GM19328 (cell line): ENCODE measurements around the gene ELL2.
"Not testable (repeated sequence)": the region's sequence is repeated elsewhere in the genome, so short reads cannot be mapped to it uniquely, and the experiment has no call there.

Source experiments
- ATAC-seq: cut with Tn5 transposase; IDR thresholded peaks from one replicate; pipeline ENCODE4 v1.9.1; 2021; ENCODE audit warnings: mild to moderate bottlenecking, moderate library complexity; ENCODE audit not compliant: unreplicated experiment

Gene ELL2

DNA sequence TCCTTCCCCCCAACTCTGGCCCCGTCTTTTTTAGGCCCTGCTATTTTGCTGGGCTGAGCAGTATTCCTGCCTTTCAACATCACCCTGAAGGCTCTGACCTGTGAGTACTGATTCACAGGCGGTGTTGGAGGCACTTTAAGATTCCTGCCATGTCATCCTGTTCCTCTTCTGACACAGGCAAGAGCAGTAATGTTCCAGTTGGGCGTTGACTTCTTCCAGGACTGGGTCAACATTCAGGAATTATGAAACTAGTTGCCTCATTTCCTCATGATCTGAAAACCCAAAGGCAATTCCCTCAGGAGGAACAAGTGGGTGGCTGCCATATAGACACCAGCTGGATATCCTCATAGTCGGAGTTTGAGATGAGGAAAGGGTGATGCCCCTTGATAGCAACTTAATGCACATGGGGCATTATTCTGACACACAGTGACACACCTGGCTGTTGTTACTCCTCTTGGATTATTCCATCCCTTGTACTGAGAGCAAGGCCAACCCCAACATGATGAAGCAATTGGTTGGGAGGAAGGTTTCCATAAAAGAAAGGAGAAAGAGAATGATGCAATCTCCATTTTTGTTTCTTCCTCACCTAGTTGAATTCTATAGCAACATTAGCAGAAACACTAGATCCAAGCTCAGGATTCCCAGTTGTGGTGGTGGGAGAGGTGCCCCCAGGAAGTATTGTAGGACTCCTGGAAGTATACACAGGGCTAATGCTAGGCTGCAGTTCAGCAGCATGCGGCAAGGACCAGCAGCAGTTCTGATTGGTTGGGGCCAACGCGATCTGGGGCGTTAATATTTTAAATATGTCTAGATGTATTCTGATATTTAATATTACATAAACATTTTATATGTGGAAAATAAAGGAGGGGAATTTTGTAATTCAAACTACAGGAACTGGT lies 119.5 kb downstream of the ELL2 start:
- no peak for ATAC-seq

- no peak for ATAC-seq
Observed at GRCh38 chr5:95840956-95841705, 120.5 kb downstream of the ELL2 start.

- no peak for ATAC-seq
Observed at GRCh38 chr5:95839658-95840057, 122.0 kb downstream of the ELL2 start.

DNA sequence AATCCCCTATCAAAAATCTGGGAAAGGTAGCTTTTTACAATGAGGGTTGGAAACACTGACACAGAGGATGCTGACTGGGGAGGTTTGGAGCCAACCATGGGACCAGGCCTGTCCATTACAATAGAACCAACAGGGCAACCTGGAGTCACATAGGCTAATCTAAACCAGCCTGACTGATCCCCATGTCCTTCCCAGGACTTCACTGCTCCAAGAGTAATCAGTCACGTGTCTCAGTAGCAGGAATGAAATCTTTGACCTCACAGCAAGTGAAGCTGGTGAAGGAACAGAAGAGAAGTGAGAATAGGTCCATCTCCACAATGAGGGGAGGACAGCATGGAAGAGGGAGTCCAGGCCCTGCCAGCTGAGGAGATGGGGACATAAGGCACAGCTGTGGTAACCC lies 123.1 kb downstream of the ELL2 start:
- no peak for ATAC-seq

DNA sequence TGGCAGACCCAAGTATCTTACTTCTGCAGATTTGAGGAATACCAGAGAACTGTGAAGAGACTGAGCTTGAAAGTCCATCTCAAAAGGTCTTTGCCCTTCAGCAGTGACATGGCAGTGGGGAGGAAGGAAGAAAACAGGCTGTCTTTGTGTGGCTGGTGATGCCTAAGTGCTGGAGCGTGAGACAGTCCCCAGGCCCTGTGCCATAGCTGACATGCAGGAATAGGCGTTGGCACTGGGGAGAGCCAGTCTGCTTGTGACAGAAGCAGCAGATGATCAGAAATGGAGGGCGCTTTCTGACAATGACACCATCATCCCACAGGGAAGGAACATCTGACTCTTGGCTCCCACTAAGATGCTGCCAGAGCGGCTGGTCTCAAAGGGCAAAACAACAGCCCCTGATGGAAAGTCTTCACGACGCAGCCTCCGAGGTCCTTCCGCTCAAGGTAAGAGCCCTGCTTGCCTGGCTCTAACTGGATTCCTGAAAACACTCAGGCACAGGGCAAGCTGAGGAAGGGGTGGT lies 123.6 kb downstream of the ELL2 start:
- ATAC-seq: no peak

DNA sequence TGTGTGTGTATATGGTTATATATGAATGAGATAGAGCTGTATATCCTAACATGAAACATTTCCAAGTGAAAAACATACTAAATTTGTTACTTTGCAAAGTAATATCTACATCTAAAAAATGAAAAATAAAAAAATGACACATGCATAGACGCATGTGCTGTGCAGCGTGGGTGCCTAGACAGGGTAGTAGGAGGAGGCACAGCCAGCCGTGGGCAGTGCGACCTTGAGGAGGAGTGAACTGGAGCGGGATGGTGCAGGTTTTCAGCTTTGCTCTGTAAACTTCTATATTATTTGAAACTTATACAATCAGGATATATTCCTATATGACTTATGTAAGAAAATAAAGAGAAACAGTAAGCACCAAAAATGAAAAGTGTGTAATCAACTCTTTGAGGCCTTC lies 124.2 kb downstream of the ELL2 start:
- no peak for ATAC-seq

- ATAC-seq: not testable (repeated sequence)
Observed at GRCh38 chr5:95836971-95837370, 124.7 kb downstream of the ELL2 start.

- ATAC-seq: no peak
Observed at GRCh38 chr5:95836544-95836943, 125.1 kb downstream of the ELL2 start.

DNA sequence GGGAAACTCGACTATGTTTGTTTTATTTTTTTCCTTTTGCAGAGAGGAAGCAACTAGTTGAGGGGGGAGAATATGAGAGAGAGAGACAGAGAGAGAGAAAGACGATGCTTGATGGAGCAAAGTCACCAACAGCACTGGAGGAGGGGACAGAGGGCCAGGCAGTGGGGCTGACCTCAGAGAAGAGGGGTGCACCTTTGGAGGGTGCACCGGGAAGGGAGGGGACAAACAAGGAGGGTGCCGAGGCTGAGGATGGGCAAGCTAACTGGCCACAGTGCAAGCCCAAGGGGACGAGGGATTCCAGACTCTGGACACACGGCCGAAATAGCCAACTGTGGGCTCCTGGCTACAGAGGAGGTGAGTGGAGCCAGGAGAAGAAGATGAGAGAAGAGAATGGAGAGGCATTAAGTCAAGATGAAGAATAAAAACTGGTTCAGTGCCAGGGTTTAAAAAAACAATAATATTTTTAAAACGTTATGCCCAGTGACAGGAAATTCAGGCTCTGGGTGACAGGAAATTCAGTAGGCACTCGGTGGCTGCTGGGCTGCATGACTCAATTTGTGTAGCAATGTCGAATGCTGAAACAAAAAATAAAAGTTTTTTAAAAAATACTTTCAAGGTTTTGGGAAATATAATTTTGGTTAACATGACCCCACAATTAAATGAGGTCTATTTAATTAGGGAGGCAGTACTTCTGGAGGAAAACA lies 125.8 kb downstream of the ELL2 start:
- no peak for ATAC-seq
